ENCODE data around the gene NBL1. TPM values are rescaled to one million over a fixed set of nuclear protein-coding genes. Genes with fewer than 3 reads are reported as not detected.

The NBL1 gene
- total RNA-seq, 1 experiment from 2014 or later, result 7.9 TPM

- ChIA-PET POLR2A (ENCODE audit: low non-redundant PET) (no interaction called here), CTCF (no interaction called here)
- TF ChIP-seq CTCF (conservative IDR thresholded peaks at IDR 0.05; ENCODE audit: low read depth, low read length), result no peak
- TF ChIP-seq EZH2 (IDR thresholded peaks at IDR 0.05; ENCODE audit: borderline replicate concordance, low read depth, low read length, poor library complexity, severe bottlenecking), result no peak
- intact Hi-C loops (cut with micrococcal nuclease; ENCODE audit: unreplicated experiment), result no loop called here
- no peak for DNase-seq (ENCODE audit: low spot score)
- no peak overlapping the region for H3K4me3 ChIP-seq (ENCODE audit: low read depth, low read length, poor library complexity, severe bottlenecking)
- H3K9me3 ChIP-seq (ENCODE audit: low read depth, low read length, poor library complexity, severe bottlenecking), result no peaks in the 10 kb centered on the region
- no peaks in the 10 kb centered on the region for H3K36me3 ChIP-seq (ENCODE audit: insufficient read depth, low read length, poor library complexity, severe bottlenecking)
- H3K4me1 ChIP-seq (ENCODE audit: insufficient read depth, low read length, poor library complexity, severe bottlenecking), result peaks cover 4% of the 10 kb centered on the region
- no peak overlapping the region for H3K27ac ChIP-seq (ENCODE audit: low read depth, low read length, poor library complexity, severe bottlenecking)
- no TSS peak for BruUV-seq (replicated peaks)
- H3K27me3 ChIP-seq (replicated peaks; ENCODE audit: insufficient read depth, low read depth, low read length, poor library complexity), result no peaks in the 10 kb centered on the region
Measured at GRCh38 chr1:19646377-19647319, 2.5 kb downstream of the NBL1 start.

GRCh38 chr1:19647643-19648042 is 3.5 kb downstream of the NBL1 start:
- intact Hi-C loops (cut with micrococcal nuclease; ENCODE audit: unreplicated experiment), result no loop called here
- Histone ChIP-seq H3K4me3 (ENCODE audit: low read depth, low read length, poor library complexity, severe bottlenecking) (no peak overlapping the region), H3K27ac (ENCODE audit: low read depth, low read length, poor library complexity, severe bottlenecking) (no peak overlapping the region), H3K36me3 (ENCODE audit: insufficient read depth, low read length, poor library complexity, severe bottlenecking) (no peaks in the 10 kb centered on the region), H3K27me3 (replicated peaks; ENCODE audit: insufficient read depth, low read depth, low read length, poor library complexity) (no peaks in the 10 kb centered on the region), H3K4me1 (ENCODE audit: insufficient read depth, low read length, poor library complexity, severe bottlenecking) (peaks cover 12% of the 10 kb centered on the region), H3K9me3 (ENCODE audit: low read depth, low read length, poor library complexity, severe bottlenecking) (no peaks in the 10 kb centered on the region)
- ChIA-PET POLR2A (ENCODE audit: low non-redundant PET) (interaction anchor here (0.6 kb wide), 1 partner anchor 229 kb away, joined by 24 read pairs; no protein-coding TSS in a partner anchor), CTCF (no interaction called here)
- BruUV-seq (replicated peaks), result no TSS peak
- DNase-seq (ENCODE audit: low spot score), result no peak
- TF ChIP-seq CTCF (conservative IDR thresholded peaks at IDR 0.05; ENCODE audit: low read depth, low read length) (no peak), EZH2 (IDR thresholded peaks at IDR 0.05; ENCODE audit: borderline replicate concordance, low read depth, low read length, poor library complexity, severe bottlenecking) (no peak)

GRCh38 chr1:19648239-19648638 is 4.1 kb downstream of the NBL1 start:
- no peak overlapping the region for H3K27ac ChIP-seq (ENCODE audit: low read depth, low read length, poor library complexity, severe bottlenecking)
- H3K4me1 ChIP-seq (ENCODE audit: insufficient read depth, low read length, poor library complexity, severe bottlenecking), result peaks cover 12% of the 10 kb centered on the region
- ChIA-PET POLR2A (ENCODE audit: low non-redundant PET) (no interaction called here), CTCF (no interaction called here)
- no peaks in the 10 kb centered on the region for H3K9me3 ChIP-seq (ENCODE audit: low read depth, low read length, poor library complexity, severe bottlenecking)
- DNase-seq (ENCODE audit: low spot score), result no peak
- TF ChIP-seq CTCF (conservative IDR thresholded peaks at IDR 0.05; ENCODE audit: low read depth, low read length), result no peak
- no peak for TF ChIP-seq EZH2 (IDR thresholded peaks at IDR 0.05; ENCODE audit: borderline replicate concordance, low read depth, low read length, poor library complexity, severe bottlenecking)
- intact Hi-C loops (cut with micrococcal nuclease; ENCODE audit: unreplicated experiment), result no loop called here
- H3K4me3 ChIP-seq (ENCODE audit: low read depth, low read length, poor library complexity, severe bottlenecking), result no peak overlapping the region
- H3K36me3 ChIP-seq (ENCODE audit: insufficient read depth, low read length, poor library complexity, severe bottlenecking), result no peaks in the 10 kb centered on the region
- no TSS peak for BruUV-seq (replicated peaks)
- no peaks in the 10 kb centered on the region for H3K27me3 ChIP-seq (replicated peaks; ENCODE audit: insufficient read depth, low read depth, low read length, poor library complexity)
